ENCODE measurements around the gene FBXO40. TPM values are rescaled to one million over a fixed set of nuclear protein-coding genes. Genes with fewer than 3 reads are reported as not detected.

FBXO40 gene
- total and polyA plus RNA-seq, 9 of the 15 experiments (the other 6 are each of a cell fraction or from before 2014, with no cell fraction given): 0.01 to 0.05 (median 0.04) TPM; not detected in 3

DNA sequence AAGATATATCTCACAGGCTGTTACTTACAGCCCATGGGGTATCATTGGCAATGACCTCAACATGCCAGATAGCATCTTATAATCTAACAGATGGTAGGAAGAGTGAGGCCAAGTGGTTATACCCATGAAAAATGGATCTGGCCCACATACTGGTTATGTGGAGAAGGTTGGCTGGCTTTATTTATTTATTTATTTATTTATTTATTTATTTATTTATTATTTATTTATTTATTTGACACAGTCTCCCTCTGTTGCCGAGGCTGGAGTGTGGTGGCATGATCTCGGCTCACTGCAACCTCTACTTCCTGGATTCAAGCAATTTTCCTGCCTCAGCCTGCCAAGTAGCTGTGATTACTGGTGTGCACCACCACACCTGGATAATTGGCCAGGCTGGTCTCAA is 11.6 kb downstream of the FBXO40 start:
- TF ChIP-seq TOE1 (IDR thresholded peaks at IDR 0.05; ENCODE audit: borderline replicate concordance): no peak
- TF ChIP-seq TOE1 (CRISPR knock-in tag; IDR thresholded peaks at IDR 0.05; ENCODE audit: borderline replicate concordance, low read depth): no peak
- TF ChIP-seq ELK3 (CRISPR knock-in tag; IDR thresholded peaks at IDR 0.05): no peak
- TF ChIP-seq MLX (CRISPR knock-in tag; conservative IDR thresholded peaks at IDR 0.05): no peak
- no peak for TF ChIP-seq RBM14 (IDR thresholded peaks at IDR 0.05; ENCODE audit: borderline replicate concordance, insufficient read depth, low read depth, low read length)
- TF ChIP-seq ELF4 (CRISPR knock-in tag; IDR thresholded peaks at IDR 0.05): no peak
- H2AFZ ChIP-seq (ENCODE audit: low read depth, low read length): no peak overlapping the region
- no peaks in the 10 kb centered on the region for H3K79me2 ChIP-seq (ENCODE audit: control insufficient read depth, insufficient read depth, low read length)
- no peak overlapping the region for H3K4me2 ChIP-seq (ENCODE audit: insufficient read depth, low read length)
- CTCF ChIA-PET (ENCODE audit: low intra/inter-chr PET ratio): no interaction called here
- no peak for DNase-seq (ENCODE audit: extremely low read depth in 1 of 4, low spot score in 3 of 4)
- no peak overlapping the region for H3K9ac ChIP-seq (ENCODE audit: insufficient read depth in 1 of 2, low read depth in 2 of 2, low read length in 2 of 2)
- ATAC-seq: no peak
- WGBS (ENCODE audit: insufficient coverage, low coverage, missing lambda C conversion rate): 0% methylated on average over 1 of the region's 2 CpGs
- H3K9me1 ChIP-seq (ENCODE audit: control insufficient read depth, insufficient read depth, low read length): no peaks in the 10 kb centered on the region
- H3K4me1 ChIP-seq (replicated peaks in 1 of 2; ENCODE audit: control insufficient read depth in 2 of 2, insufficient read depth in 2 of 2, low read length in 2 of 2): no peaks in the 10 kb centered on the region
- peaks cover 0 to 2% of the 10 kb centered on the region in 2 experiments; a peak in 1 of 5 replicates for H3K27me3 ChIP-seq (ENCODE audit: control insufficient read depth in 2 of 2, insufficient read depth in 2 of 2, low read length in 2 of 2)
- no peaks in the 10 kb centered on the region for H4K20me1 ChIP-seq (replicated peaks; ENCODE audit: control insufficient read depth, insufficient read depth, low read length)
- no peaks in the 10 kb centered on the region for H3K9me3 ChIP-seq (replicated peaks; ENCODE audit: control insufficient read depth, insufficient read depth, low read depth, low read length)
- no TSS peak for BruUV-seq (replicated peaks)
- H3K27ac ChIP-seq (ENCODE audit: extremely low read depth, low read depth, low read length): no peak overlapping the region
- in situ Hi-C loops (cut with MboI) (no loop called here), intact Hi-C loops (cut with micrococcal nuclease) (no loop called here)
- FAIRE-seq: no peak
- no peak overlapping the region for H3K4me3 ChIP-seq
- POLR2A ChIA-PET: no interaction called here
- H3K36me3 ChIP-seq (ENCODE audit: control insufficient read depth, insufficient read depth, low read length): no peaks in the 10 kb centered on the region
